Cardiac muscle cell (in vitro differentiated cells and primary cell): Measurements from ENCODE around the gene PDP2. TPM values are rescaled to one million over a fixed set of nuclear protein-coding genes. Genes with fewer than 3 reads are reported as not detected.

Experiments used
- DNase-seq, 2 donors: peaks; one replicate each; pipeline versions ENCODE4 v3.0.0 to v3.0.0-alpha.2; 2010 to 2017; ENCODE audit warnings: low read depth in 1 of 2, low spot score in 1 of 2
- H3K27ac ChIP-seq: fragments of 200-600 bp; sonication (generic); 2 replicates; pipeline ENCODE4 v1.5.1; 2016
- H3K27me3 ChIP-seq: fragments of 200-600 bp; sonication (generic); 2 replicates; pipeline ENCODE4 v1.6.0; 2016; ENCODE audit warnings: control low read depth
- H3K36me3 ChIP-seq: fragments of 200-600 bp; sonication (generic); 2 replicates; pipeline ENCODE4 v1.5.1; 2016; ENCODE audit warnings: control low read depth
- H3K4me1 ChIP-seq: fragments of 200-600 bp; sonication (generic); 2 replicates; pipeline ENCODE4 v1.8.1; 2017; ENCODE audit warnings: low read depth, mild to moderate bottlenecking, mixed run types
- H3K4me3 ChIP-seq: fragments of 200-600 bp; sonication (generic); 2 replicates; pipeline ENCODE4 v1.5.1; 2016; ENCODE audit warnings: mild to moderate bottlenecking
- H3K9me3 ChIP-seq: fragments of 200-600 bp; sonication (generic); 2 replicates; pipeline ENCODE4 v1.5.1; 2017; ENCODE audit warnings: low read depth, mild to moderate bottlenecking, control low read depth
- polyA plus RNA-seq: library from polyadenylated mRNA; unstranded; fragments of >200 nt; fragmentation: Nextera tagmentation; extraction: Ambion mirVana; gene quantifications from 2 replicates; pipeline ENCODE4 v1.2.1, GENCODE V29; 2016
- total RNA-seq: library from RNA; depleted of rRNA; stranded (reverse); fragments of >200 nt; gene quantifications from 2 replicates; pipeline ENCODE4 v1.2.3, GENCODE V29; 2016
- TF ChIP-seq, protein P1 (sequence below): IDR thresholded peaks from 2 replicates; pipeline ENCODE4 v1.5.1; 2012; ENCODE audit warnings: low read depth, mild to moderate bottlenecking, low read length

PDP2 gene
- total and polyA plus RNA-seq, 2 experiments from 2014 or later, result 4.1 to 19.4 TPM

DNA sequence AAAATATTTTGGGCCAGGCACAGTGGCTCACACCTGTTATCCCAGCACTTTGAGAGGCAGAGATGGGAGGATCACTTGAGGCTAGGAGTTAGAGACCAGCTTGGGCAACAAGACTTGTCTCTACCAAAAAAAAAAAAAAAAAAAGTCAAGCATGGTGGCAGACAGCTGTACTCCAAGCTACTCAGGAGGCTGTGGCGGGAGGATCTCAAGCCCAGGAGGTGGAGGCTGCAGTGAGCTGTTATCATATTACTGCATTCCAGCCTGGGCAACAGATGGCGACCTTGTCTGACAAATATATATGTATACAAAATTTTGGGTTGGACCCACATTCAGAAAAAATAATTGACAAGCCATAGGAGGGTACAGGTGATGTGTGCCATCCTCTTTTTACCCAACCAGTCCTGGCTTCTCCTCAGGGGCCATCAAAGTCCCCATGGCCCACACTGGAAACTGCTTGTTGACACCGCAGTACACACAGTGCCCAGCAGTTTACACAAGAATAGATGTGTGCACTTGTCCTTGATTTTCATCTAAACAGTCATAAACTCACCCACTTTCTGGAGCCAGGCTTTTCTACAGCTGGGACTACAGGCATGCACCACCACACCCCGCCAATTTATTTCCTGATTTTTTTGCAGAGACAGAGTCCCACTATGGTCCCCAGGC, 56.7 kb downstream of the PDP2 start:
- TF ChIP-seq, protein P1, sequence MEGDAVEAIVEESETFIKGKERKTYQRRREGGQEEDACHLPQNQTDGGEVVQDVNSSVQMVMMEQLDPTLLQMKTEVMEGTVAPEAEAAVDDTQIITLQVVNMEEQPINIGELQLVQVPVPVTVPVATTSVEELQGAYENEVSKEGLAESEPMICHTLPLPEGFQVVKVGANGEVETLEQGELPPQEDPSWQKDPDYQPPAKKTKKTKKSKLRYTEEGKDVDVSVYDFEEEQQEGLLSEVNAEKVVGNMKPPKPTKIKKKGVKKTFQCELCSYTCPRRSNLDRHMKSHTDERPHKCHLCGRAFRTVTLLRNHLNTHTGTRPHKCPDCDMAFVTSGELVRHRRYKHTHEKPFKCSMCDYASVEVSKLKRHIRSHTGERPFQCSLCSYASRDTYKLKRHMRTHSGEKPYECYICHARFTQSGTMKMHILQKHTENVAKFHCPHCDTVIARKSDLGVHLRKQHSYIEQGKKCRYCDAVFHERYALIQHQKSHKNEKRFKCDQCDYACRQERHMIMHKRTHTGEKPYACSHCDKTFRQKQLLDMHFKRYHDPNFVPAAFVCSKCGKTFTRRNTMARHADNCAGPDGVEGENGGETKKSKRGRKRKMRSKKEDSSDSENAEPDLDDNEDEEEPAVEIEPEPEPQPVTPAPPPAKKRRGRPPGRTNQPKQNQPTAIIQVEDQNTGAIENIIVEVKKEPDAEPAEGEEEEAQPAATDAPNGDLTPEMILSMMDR, result no peak
- Histone ChIP-seq H3K4me1 (peaks cover 19% of the 10 kb centered on the region), H3K27ac (no peak overlapping the region), H3K27me3 (no peaks in the 10 kb centered on the region), H3K4me3 (no peak overlapping the region), H3K36me3 (peaks cover 22% of the 10 kb centered on the region), H3K9me3 (no peaks in the 10 kb centered on the region)
- no peak for DNase-seq

DNA sequence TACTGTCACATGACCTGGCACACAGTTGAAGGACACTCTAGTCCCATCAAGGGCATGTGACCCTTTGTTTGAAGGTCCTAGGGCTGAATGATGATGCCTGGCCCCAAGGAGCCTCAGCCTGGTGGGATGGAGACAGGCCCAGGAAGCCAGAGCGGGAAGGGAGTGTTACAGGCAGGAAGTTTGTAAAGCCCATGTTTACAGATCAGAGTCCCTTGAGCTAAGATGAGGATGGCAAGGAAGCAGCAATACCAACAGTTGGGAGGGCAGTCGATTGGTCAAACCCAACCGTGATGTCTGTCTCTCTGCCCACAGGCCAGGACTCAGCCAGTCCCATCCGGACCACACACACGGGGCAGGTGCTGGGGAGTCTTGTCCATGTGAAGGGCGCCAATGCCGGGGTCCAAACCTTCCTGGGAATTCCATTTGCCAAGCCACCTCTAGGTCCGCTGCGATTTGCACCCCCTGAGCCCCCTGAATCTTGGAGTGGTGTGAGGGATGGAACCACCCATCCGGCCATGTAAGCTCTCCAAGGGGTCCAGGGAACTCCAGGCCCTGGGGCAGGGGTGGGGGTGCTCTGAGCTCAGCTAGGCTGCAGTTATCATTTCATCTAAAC, 57.5 kb downstream of the PDP2 start:
- no peaks in the 10 kb centered on the region for H3K9me3 ChIP-seq
- H3K4me3 ChIP-seq, result no peak overlapping the region
- H3K4me1 ChIP-seq, result peaks cover 19% of the 10 kb centered on the region
- no peak for DNase-seq
- TF ChIP-seq, protein P1, result no peak
- H3K36me3 ChIP-seq, result peaks cover 27% of the 10 kb centered on the region
- no peak overlapping the region for H3K27ac ChIP-seq
- no peaks in the 10 kb centered on the region for H3K27me3 ChIP-seq

DNA sequence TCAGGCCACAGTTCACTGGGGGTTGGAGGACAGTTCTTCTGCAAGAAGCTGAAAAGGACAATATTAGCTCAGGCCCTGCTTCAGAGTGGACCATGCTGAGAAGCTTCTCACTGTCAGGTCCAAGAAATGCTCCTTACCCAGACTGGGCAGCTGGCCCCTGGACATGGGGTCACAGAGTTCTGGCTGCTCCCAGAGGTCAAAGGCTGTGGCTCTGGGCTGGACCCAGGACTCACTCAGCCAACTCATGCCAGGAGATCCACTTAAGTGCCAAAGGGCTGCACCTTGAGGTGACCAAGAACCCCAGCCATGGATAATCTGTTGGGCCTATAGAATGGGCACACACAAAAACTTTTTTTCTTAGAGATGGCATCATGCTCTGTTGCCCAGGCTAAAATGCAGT, 59.1 kb downstream of the PDP2 start:
- Histone ChIP-seq H3K4me1 (peaks cover 12% of the 10 kb centered on the region), H3K4me3 (no peak overlapping the region), H3K9me3 (no peaks in the 10 kb centered on the region), H3K36me3 (peaks cover 28% of the 10 kb centered on the region), H3K27ac (no peak overlapping the region), H3K27me3 (no peaks in the 10 kb centered on the region)
- TF ChIP-seq, protein P1, result no peak
- DNase-seq, result no peak

DNA sequence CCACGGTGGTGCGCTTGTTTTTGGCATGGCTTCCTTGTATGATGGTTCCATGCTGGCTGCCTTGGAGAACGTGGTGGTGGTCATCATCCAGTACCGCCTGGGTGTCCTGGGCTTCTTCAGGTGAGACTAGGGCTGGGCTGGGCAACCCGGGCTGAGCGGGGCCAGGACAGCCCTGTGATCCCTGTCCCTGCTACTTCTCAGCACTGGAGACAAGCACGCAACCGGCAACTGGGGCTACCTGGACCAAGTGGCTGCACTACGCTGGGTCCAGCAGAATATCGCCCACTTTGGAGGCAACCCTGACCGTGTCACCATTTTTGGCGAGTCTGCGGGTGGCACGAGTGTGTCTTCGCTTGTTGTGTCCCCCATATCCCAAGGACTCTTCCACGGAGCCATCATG, 59.9 kb downstream of the PDP2 start:
- Histone ChIP-seq H3K27ac (no peak overlapping the region), H3K4me3 (no peak overlapping the region), H3K36me3 (peaks cover 28% of the 10 kb centered on the region), H3K27me3 (no peaks in the 10 kb centered on the region), H3K4me1 (peaks cover 11% of the 10 kb centered on the region), H3K9me3 (no peaks in the 10 kb centered on the region)
- DNase-seq, result no peak
- TF ChIP-seq, protein P1, result no peak

Other genes starting within 250 kb of the PDP2 start
- 42.3 and 61.6 TPM in 2 replicates for gene CMTM4, start 183.8 kb upstream of the PDP2 start, total RNA-seq
- 19.7 and 22.8 TPM in 2 replicates for gene CMTM4, start 183.8 kb upstream of the PDP2 start, polyA plus RNA-seq
- 54.5 and 58.6 TPM in 2 replicates for gene DYNC1LI2, start 128.9 kb upstream of the PDP2 start, total RNA-seq
- gene DYNC1LI2, start 128.9 kb upstream of the PDP2 start, polyA plus RNA-seq, result 76.0 and 89.6 TPM in 2 replicates
- not detected in 2 replicates for gene TERB1, start 78.9 kb upstream of the PDP2 start, total RNA-seq
- not detected in 2 replicates for gene TERB1, start 78.9 kb upstream of the PDP2 start, polyA plus RNA-seq
- gene NAE1, start 49.5 kb upstream of the PDP2 start, total RNA-seq, result 39.5 and 45.2 TPM in 2 replicates
- 97.8 and 114 TPM in 2 replicates for gene NAE1, start 49.5 kb upstream of the PDP2 start, polyA plus RNA-seq
- 0.27 and 1.0 TPM in 2 replicates for gene CA7, start 36.1 kb upstream of the PDP2 start, total RNA-seq
- 0.46 and 1.2 TPM in 2 replicates for gene CA7, start 36.1 kb upstream of the PDP2 start, polyA plus RNA-seq
- gene CDH16, start 38.4 kb downstream of the PDP2 start, total RNA-seq, result 0.07 and 4.4 TPM in 2 replicates
- not detected in 2 replicates for gene CDH16, start 38.4 kb downstream of the PDP2 start, polyA plus RNA-seq
- 51.6 and 246 TPM in 2 replicates for gene RRAD, start 45.0 kb downstream of the PDP2 start, total RNA-seq
- 73.8 and 318 TPM in 2 replicates for gene RRAD, start 45.0 kb downstream of the PDP2 start, polyA plus RNA-seq
- gene CIAO2B, start 53.9 kb downstream of the PDP2 start, total RNA-seq, result 151 and 184 TPM in 2 replicates
- gene CIAO2B, start 53.9 kb downstream of the PDP2 start, polyA plus RNA-seq, result 194 and 242 TPM in 2 replicates
- 67.9 and 84.2 TPM in 2 replicates for gene CES2, start 55.0 kb downstream of the PDP2 start, total RNA-seq
- gene CES2, start 55.0 kb downstream of the PDP2 start, polyA plus RNA-seq, result 69.1 and 94.3 TPM in 2 replicates
- 6.2 and 12.8 TPM in 2 replicates for gene CES3, start 80.8 kb downstream of the PDP2 start, total RNA-seq
- 4.7 and 6.4 TPM in 2 replicates for gene CES3, start 80.8 kb downstream of the PDP2 start, polyA plus RNA-seq
- gene CES4A, start 108.1 kb downstream of the PDP2 start, total RNA-seq, result 12.4 and 15.7 TPM in 2 replicates
- 14.7 and 19.9 TPM in 2 replicates for gene CES4A, start 108.1 kb downstream of the PDP2 start, polyA plus RNA-seq
- gene CBFB, start 148.6 kb downstream of the PDP2 start, total RNA-seq, result 94.8 and 197 TPM in 2 replicates
- gene CBFB, start 148.6 kb downstream of the PDP2 start, polyA plus RNA-seq, result 66.3 and 78.5 TPM in 2 replicates
- gene PHAF1, start 229.4 kb downstream of the PDP2 start, total RNA-seq, result 10.3 and 10.8 TPM in 2 replicates
- 18.1 and 18.4 TPM in 2 replicates for gene PHAF1, start 229.4 kb downstream of the PDP2 start, polyA plus RNA-seq